ENCODE results near the gene OR8B4.
A peak's percentile ranks its signal among the peaks of the same experiment; 100 is the strongest.
"Not testable (repeated sequence)": the region's sequence is repeated elsewhere in the genome, so short reads cannot be mapped to it uniquely, and the experiment has no call there.

The OR8B4 gene, protein sequence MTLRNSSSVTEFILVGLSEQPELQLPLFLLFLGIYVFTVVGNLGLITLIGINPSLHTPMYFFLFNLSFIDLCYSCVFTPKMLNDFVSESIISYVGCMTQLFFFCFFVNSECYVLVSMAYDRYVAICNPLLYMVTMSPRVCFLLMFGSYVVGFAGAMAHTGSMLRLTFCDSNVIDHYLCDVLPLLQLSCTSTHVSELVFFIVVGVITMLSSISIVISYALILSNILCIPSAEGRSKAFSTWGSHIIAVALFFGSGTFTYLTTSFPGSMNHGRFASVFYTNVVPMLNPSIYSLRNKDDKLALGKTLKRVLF

GRCh38 chr11:124424384-124424921 is at the start of gene OR8B4:
Gene OR8B4 (minus strand): TSS chr11:124424871. CDS start chr11:124424871, 0 bp downstream.
- DNase-seq: no peak

DNA sequence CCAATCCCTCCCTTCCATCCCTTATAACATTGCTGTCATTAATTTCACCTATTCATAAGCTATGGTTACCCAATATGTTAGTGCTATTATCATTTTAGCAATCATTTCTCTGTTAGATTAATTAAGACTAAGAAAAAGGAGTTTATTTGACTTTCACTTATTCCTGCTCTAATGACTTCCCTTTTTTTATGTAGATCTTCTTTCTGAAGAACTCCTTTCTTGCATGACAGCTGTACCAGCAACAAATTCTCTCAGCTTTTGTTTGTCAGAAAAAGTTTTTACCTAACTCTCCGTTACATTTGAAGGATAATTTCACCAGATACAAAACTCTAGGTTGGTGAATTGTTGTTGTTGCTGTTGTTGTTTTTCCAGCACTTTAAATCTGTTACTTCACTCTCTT is 49.4 kb upstream of the OR8B4 start:
- no peak for DNase-seq

DNA sequence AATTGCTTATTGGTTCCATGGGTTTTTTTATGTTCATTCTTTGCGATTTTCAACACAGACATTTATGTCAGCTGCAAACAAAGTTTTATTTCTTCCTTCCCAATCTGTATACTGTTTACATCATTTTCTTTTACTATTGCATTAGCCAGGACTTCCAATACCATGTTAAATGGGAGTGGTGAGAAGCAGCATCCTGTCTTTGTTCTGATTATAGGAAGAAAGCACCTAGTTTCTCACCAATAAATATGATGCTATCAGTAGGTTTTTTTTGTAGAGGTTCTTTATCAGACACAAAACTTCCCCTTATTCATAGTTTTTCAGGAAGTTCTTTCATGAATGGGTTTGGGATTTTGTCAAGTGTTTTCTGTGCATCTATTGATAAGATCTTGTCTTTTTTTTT is 48.8 kb upstream of the OR8B4 start:
- DNase-seq: no peak

DNA sequence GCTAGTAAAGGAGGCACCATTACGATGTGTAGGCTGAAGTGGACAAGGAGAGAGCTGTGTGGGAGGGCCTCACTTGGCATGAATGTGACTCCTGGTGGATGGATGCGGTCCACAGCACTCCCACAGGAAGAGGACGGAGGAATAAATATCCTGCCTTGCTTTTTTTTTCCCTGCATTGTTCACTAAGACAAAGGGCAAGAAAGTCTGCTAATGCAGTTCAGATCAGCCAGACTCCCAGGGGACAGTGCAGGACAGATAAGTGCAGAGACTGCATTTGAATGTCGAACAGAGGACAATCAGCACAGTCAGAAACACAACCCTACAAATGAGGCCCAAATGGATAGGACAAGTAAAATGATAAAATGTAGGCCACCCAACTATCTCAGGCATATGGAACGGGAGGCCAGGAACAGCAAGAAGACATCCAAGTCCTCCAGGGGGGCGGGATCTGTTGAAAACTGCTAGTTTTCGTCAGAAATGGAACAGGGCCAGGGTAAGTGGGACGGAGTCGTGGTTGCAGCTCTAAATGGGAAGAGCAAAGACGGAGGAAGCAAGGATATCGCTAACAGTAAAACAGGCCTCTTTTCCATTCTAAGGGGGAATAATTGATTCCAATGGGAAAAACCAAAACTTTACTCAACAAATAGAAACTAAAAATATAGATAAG is 46.0 kb upstream of the OR8B4 start:
- DNase-seq: no peak

DNA sequence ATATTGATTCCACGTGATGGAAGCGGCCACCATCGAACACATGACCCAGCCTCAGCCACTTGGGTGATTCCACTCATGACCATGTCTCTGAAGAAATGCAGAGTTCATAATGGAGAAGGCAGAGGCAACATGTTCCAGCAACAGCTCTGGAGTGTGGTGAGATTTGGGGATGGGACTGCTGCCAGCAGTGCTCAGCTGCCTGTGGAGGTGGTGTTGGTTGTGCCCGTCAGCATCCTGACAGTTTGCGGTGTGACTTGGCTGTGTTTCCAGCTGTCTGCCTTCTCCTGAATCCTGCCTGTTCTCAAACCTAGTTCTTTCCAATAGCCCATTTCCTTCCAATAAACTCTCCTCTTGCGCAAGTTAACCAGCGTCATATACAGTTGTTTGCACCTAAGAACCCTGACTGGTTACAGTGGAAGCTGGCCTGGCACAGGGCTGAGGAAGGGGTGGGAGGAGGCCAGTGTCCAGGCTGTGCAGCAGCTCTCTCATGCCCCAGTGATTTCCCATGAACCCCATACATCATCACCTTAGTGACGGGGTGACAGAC is 42.8 kb upstream of the OR8B4 start:
- no peak for DNase-seq

- DNase-seq: no peak
Observed at GRCh38 chr11:124465368-124465767, 40.7 kb upstream of the OR8B4 start.

- no peak for DNase-seq
Observed at GRCh38 chr11:124463990-124464389, 39.3 kb upstream of the OR8B4 start.

GRCh38 chr11:124463324-124463723 is 38.7 kb upstream of the OR8B4 start:
- DNase-seq: no peak

DNA sequence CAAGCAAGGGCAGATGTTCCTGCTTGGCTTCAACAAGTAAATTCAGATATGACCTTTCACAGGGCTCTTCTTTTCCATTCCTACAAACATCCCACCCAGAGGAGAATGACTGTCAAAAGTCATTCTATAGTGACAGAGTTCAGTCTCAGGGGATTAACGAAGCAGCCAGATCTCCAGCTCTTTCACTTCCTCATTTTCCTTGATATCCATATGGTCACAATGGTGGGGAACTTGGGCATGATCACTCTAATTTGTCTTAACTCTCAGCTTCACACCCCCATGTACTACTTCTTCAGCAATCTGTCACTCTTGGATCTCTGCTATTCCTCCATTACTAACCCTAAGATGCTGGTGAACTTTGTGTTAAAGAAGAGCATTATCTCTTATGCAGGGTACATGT is 35.8 kb upstream of the OR8B4 start:
- DNase-seq: no peak

GRCh38 chr11:124459379-124459778 is 34.7 kb upstream of the OR8B4 start:
- not testable (repeated sequence) for DNase-seq

- no peak for DNase-seq
Observed at GRCh38 chr11:124454552-124454951, 29.9 kb upstream of the OR8B4 start.

- DNase-seq: no peak
Observed at GRCh38 chr11:124446916-124447315, 22.2 kb upstream of the OR8B4 start.

- no peak for DNase-seq
Observed at GRCh38 chr11:124445646-124446150, 21.0 kb upstream of the OR8B4 start, which contains the start of gene OR8B8. Gene OR8B8 (minus strand): TSS chr11:124445696. CDS start chr11:124441085, 4,611 bp downstream.

DNA sequence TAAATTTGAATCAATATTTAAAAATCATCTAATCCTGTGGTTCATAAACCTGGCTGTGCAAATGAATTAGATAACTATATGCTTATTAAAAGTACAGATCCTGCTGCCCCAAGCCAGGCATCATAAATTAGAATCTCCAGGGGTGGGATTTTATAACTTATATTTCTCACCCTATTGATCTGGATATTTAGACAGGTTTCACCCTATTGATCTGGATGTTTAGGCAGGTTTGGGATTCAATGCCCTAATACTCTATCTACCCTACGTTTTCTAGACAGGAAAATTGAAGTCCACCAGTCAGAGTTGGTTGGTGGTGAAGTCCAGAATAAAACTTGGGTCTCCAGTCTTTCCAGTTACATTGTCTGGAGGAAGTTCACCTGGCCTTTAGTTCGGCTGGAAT is 18.2 kb upstream of the OR8B4 start:
- no peak for DNase-seq

- no peak for DNase-seq
Observed at GRCh38 chr11:124442442-124442841, 17.8 kb upstream of the OR8B4 start.

- DNase-seq: no peak
Observed at GRCh38 chr11:124441519-124441918, 16.8 kb upstream of the OR8B4 start.

DNA sequence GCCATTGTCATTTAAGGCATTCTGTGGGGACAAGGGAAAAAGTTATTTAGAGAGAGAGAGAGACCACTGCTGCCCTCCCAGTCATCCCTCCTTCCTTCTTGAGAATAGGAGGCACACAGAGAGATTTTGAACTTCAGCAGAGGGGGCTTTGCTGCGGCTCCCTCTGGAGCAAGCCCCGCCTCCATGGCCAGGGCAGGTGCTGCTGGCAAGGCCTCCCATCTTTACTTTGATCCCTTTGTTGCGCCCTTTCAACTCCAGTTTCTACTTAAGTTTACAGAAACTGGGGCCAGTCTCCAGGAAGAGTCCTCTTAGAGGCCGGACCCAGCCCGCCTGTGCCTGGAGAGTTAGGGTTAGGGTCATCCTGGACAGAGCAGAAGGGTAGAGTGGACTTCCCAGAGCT is 16.4 kb upstream of the OR8B4 start:
- DNase-seq: no peak

DNA sequence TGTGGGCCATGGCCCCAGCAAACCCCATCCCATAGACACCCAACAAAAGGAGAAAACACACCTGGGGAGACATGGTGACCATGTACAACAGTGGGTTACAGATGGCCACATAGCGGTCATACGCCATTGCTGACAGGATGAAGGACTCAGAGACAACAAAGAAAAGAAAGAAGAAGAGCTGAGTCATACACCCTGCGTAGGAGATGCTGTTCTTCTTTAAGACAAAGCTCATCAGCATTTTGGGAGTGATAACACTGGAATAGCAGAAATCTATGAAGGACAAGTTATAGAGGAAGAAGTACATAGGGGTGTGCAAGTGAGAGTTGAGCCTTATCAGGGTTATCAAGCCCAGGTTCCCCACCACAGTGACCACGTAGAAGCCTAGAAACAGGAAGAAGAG is 15.9 kb upstream of the OR8B4 start:
- no peak for DNase-seq

- no peak for DNase-seq
Observed at GRCh38 chr11:124434699-124435098, 10.0 kb upstream of the OR8B4 start.

- DNase-seq: no peak
Observed at GRCh38 chr11:124429599-124429998, 4.9 kb upstream of the OR8B4 start.

- no peak for DNase-seq
Observed at GRCh38 chr11:124421043-124421442, 3.6 kb downstream of the OR8B4 start.

DNA sequence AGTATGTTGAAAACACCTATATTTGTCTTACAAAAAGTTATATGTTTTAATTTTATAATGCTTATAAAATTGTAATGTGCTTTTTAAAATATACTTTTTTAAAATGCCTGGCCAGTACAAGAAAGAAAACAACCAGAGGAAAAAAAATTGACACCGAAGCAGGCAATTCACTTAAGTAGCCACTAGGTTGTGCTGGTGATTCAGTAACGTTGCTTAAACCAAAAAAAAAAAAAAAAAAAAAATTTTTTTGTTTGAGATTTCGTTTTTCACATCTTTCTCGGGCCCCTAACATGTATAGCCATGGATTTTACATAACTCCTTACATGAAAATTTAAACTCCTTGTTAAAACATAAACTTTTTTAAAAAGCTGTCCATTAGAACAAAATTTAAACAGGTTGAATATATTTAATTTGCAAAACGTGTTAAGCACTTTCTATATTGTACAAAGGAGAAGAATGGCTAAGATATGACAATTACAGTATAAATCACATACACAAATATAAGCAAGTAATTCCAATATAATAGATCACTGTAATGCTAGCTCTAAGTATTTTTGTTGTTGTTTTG is 9.2 kb downstream of the OR8B4 start:
- DNase-seq: peak; percentile 20

DNA sequence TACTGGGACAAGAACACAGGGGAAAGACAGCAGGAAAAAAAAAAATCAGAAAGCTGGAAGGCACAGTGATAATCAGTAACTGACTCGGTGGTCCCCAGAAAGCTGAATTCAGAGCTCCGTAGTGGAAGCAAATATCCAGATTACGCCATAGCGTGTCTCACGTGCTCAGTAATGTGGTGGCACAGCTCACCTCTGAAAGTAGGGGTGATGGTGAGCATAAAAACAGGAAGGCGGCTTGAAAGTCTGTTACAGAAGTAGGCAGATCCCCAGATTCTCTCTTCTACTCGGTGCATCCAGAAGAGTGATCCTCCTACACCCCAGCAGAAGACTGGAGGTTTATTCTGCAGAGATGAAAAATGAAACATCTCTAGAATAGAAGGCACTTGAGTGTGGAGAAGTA is 14.8 kb downstream of the OR8B4 start:
- no peak for DNase-seq
